Natural killer cell (primary cell): ENCODE data around the gene SEMA3A. TPM values are rescaled to one million over a fixed set of nuclear protein-coding genes. Genes with fewer than 3 reads are reported as not detected.

Source experiments
- ATAC-seq, 3 donors: fragments of 150-1000 bp in 2 of 3; fragments of 200-7000 bp in 1 of 3; cut with Tn5 transposase; 1 replicate in 1 of 3; 2 replicates in 2 of 3; pipeline ENCODE4 v1.10.0; 2021; ENCODE audit warnings: mild to moderate bottlenecking in 2 of 3, moderate library complexity in 2 of 3
- DNase-seq, 2 donors: peaks; one replicate each; pipeline versions ENCODE4 v3.0.0 to v3.0.0-alpha.2; 2013 to 2021; ENCODE audit warnings: mixed read lengths in 1 of 2
- H3K27ac ChIP-seq: one replicate; pipeline ENCODE4 v1.5.1; 2013; ENCODE audit warnings: mild to moderate bottlenecking, low read length
- H3K27me3 ChIP-seq: one replicate; pipeline ENCODE4 v1.6.1; 2013; ENCODE audit warnings: low read length; ENCODE audit not compliant: control insufficient read depth, insufficient read depth
- H3K36me3 ChIP-seq: one replicate; pipeline ENCODE4 v1.6.1; 2013; ENCODE audit warnings: low read length; ENCODE audit not compliant: control insufficient read depth, insufficient read depth
- H3K4me1 ChIP-seq: one replicate; pipeline ENCODE4 v1.6.1; 2013; ENCODE audit warnings: low read length; ENCODE audit not compliant: control insufficient read depth, insufficient read depth
- H3K4me3 ChIP-seq: one replicate; pipeline ENCODE4 v1.5.1; 2013; ENCODE audit warnings: low read length
- H3K9me3 ChIP-seq: one replicate; pipeline ENCODE4 v1.6.1; 2013; ENCODE audit warnings: low read length; ENCODE audit not compliant: control insufficient read depth, insufficient read depth
- H3K27ac Mint-ChIP-seq, 2 donors: one replicate each; pipeline ENCODE4 v1.8.0; 2022; ENCODE audit warnings: mild to moderate bottlenecking in 2 of 2, mixed read lengths in 2 of 2, moderate library complexity in 1 of 2
- H3K27me3 Mint-ChIP-seq, 2 donors: one replicate each; pipeline ENCODE4 v1.8.0; 2022; ENCODE audit warnings: low read depth in 2 of 2, mixed read lengths in 2 of 2
- H3K36me3 Mint-ChIP-seq: one replicate; pipeline ENCODE4 v1.8.0; 2022; ENCODE audit warnings: mixed read lengths
- H3K4me1 Mint-ChIP-seq, 2 donors: one replicate each; pipeline ENCODE4 v1.8.0; 2022; ENCODE audit warnings: mixed read lengths in 2 of 2
- H3K4me3 Mint-ChIP-seq: one replicate; pipeline ENCODE4 v1.8.0; 2022; ENCODE audit warnings: mild to moderate bottlenecking, moderate library complexity, mixed read lengths
- H3K9me3 Mint-ChIP-seq, 2 donors: one replicate each; pipeline ENCODE4 v1.8.0; 2022; ENCODE audit warnings: mixed read lengths in 2 of 2
- CTCF ChIP-seq: fragments of 200-600 bp; IDR thresholded peaks from one replicate; pipeline ENCODE4 v1.8.0; 2022; ENCODE audit warnings: antibody characterized with exemption
- WGBS: methylation state at CpG from one replicate; pipeline ENCODE4 v1.1.7; 2013; ENCODE audit warnings: missing lambda C conversion rate; ENCODE audit not compliant: insufficient coverage; 5-methylcytosine and 5-hydroxymethylcytosine counted together
- intact Hi-C: fragments of 100-400 bp; cut with micrococcal nuclease; formaldehyde crosslinking; loops from one replicate; pipeline ENCODE4 v1.14.2; 2022
- total RNA-seq, 4 donors: library from RNA; stranded (reverse); fragments of 120-200 nt in 1 of 4; gene quantifications; one replicate each; pipeline versions ENCODE4 v1.2.3 to v1.2.4, GENCODE V29; 2013 to 2022

SEMA3A gene
- total RNA-seq, 3 donors from 2014 or later (not counting 1 experiment from before 2014, with no cell fraction given) = 0.13 to 0.21 TPM; not detected in 1

GRCh38 chr7:84076219-84076618, 118.4 kb downstream of the SEMA3A start:
- Mint-ChIP-seq H3K9me3 (peaks cover 2 to 4% of the 10 kb centered on the region in 2 donors), H3K4me3 (no peak overlapping the region), H3K27me3 (no peaks in the 10 kb centered on the region), H3K27ac (no peak overlapping the region), H3K36me3 (no peaks in the 10 kb centered on the region), H3K4me1 (no peaks in the 10 kb centered on the region)
- no CpG with 5 or more reads among the region's 1 CpG for WGBS
- Histone ChIP-seq H3K27me3 (no peaks in the 10 kb centered on the region), H3K4me1 (no peaks in the 10 kb centered on the region), H3K27ac (no peak overlapping the region), H3K9me3 (peaks cover 3% of the 10 kb centered on the region), H3K36me3 (no peaks in the 10 kb centered on the region), H3K4me3 (no peak overlapping the region)
- DNase-seq = no peak
- intact Hi-C loops = no loop called here
- ATAC-seq = no peak
- TF ChIP-seq CTCF = no peak

GRCh38 chr7:84073186-84073875, 121.3 kb downstream of the SEMA3A start:
- no peaks in the 10 kb centered on the region for H3K27me3 Mint-ChIP-seq
- ATAC-seq (no peak), DNase-seq (no peak)
- Histone ChIP-seq H3K27me3 (no peaks in the 10 kb centered on the region), H3K27ac (no peak overlapping the region), H3K36me3 (no peaks in the 10 kb centered on the region), H3K4me3 (no peak overlapping the region), H3K9me3 (peaks cover 3% of the 10 kb centered on the region), H3K4me1 (no peaks in the 10 kb centered on the region)
- no peaks in the 10 kb centered on the region for H3K4me1 Mint-ChIP-seq
- H3K4me3 Mint-ChIP-seq = no peak overlapping the region
- 65% methylated on average over 3 of the region's 3 CpGs for WGBS
- peaks cover 2 to 4% of the 10 kb centered on the region in 2 donors for H3K9me3 Mint-ChIP-seq
- no peak for TF ChIP-seq CTCF
- intact Hi-C loops = no loop called here
- H3K36me3 Mint-ChIP-seq = no peaks in the 10 kb centered on the region
- no peak overlapping the region for H3K27ac Mint-ChIP-seq

- H3K36me3 Mint-ChIP-seq = no peaks in the 10 kb centered on the region
These were observed 123.8 kb downstream of the SEMA3A start for GRCh38 chr7:84070770-84071169.

More at GRCh38 chr7:84070770-84071169, 123.8 kb downstream of the SEMA3A start:
- H3K4me3 Mint-ChIP-seq = no peak overlapping the region
- no peak for ATAC-seq
- H3K36me3 ChIP-seq = no peaks in the 10 kb centered on the region
- H3K9me3 ChIP-seq = peaks cover 3% of the 10 kb centered on the region
- no peak overlapping the region for H3K27ac Mint-ChIP-seq
- no peaks in the 10 kb centered on the region for H3K27me3 ChIP-seq
- H3K9me3 Mint-ChIP-seq = peaks cover 2 to 4% of the 10 kb centered on the region in 2 donors
- H3K4me3 ChIP-seq = no peak overlapping the region
- H3K4me1 ChIP-seq = no peaks in the 10 kb centered on the region
- no peak overlapping the region for H3K27ac ChIP-seq
- DNase-seq = no peak
- TF ChIP-seq CTCF = no peak
- intact Hi-C loops = no loop called here
- no peaks in the 10 kb centered on the region for H3K27me3 Mint-ChIP-seq
- no peaks in the 10 kb centered on the region for H3K4me1 Mint-ChIP-seq
- no CpG with 5 or more reads among the region's 2 CpGs for WGBS
